H1 (cell line): ENCODE measurements around the gene TAF12. TPM values are rescaled to one million over a fixed set of nuclear protein-coding genes. Genes with fewer than 3 reads are reported as not detected.

Source experiments
- CTCF ChIA-PET: fragments of 300-600 bp; sonication (Branson Sonifier 250); formaldehyde crosslinking; loops from one replicate; lab custom pipeline; 2021; ENCODE audit not compliant: partially characterized antibody; lab: Charles Lee
- POLR2A ChIA-PET: fragments of 300-600 bp; sonication (Branson Sonifier 250); formaldehyde crosslinking; loops from one replicate; lab custom pipeline; 2021; ENCODE audit warnings: inconsistent platforms; ENCODE audit not compliant: partially characterized antibody; lab: Charles Lee
- DNase-seq, 2 experiments: peaks; one replicate each; pipeline versions ENCODE4 v3.0.0 to v3.0.0-alpha.2; 2010 to 2022; ENCODE audit warnings: low spot score in 2 of 2, low read depth in 1 of 2, mixed read lengths in 1 of 2
- FAIRE-seq: peaks from 2 replicates; lab custom pipeline; 2011; peaks lifted over from hg19 to GRCh38; lab: Jason Lieb, UNC
- H2AFZ ChIP-seq: 2 replicates; pipeline ENCODE4 v1.8.1; 2012; ENCODE audit warnings: low read length, inconsistent platforms
- H2AK5ac ChIP-seq: 2 replicates; pipeline ENCODE4 v1.6.1; 2013; ENCODE audit warnings: low read depth, low read length
- H2BK120ac ChIP-seq: replicated peaks from 2 replicates; pipeline ENCODE3; 2013; ENCODE audit warnings: low read depth, low read length, inconsistent platforms
- H2BK12ac ChIP-seq: 2 replicates; pipeline ENCODE4 v1.6.1; 2013; ENCODE audit warnings: low read depth, low read length
- H2BK15ac ChIP-seq: 2 replicates; pipeline ENCODE4 v1.6.1; 2013; ENCODE audit warnings: low read length
- H2BK20ac ChIP-seq: 2 replicates; pipeline ENCODE4 v1.6.1; 2013; ENCODE audit warnings: low read length
- H2BK5ac ChIP-seq: 2 replicates; pipeline ENCODE4 v1.6.1; 2013; ENCODE audit warnings: low read depth, low read length
- H3K14ac ChIP-seq: 2 replicates; pipeline ENCODE4 v1.6.1; 2013; ENCODE audit warnings: inconsistent platforms; ENCODE audit not compliant: insufficient read length
- H3K18ac ChIP-seq: 2 replicates; pipeline ENCODE4 v1.6.1; 2013; ENCODE audit warnings: low read length; ENCODE audit errors: extremely low read depth
- H3K23ac ChIP-seq: 2 replicates; pipeline ENCODE4 v1.6.1; 2013; ENCODE audit warnings: inconsistent platforms; ENCODE audit not compliant: insufficient read length
- H3K23me2 ChIP-seq: 2 replicates; pipeline ENCODE4 v1.6.1; 2013; ENCODE audit warnings: low read depth, low read length
- H3K27ac ChIP-seq: 2 replicates; pipeline ENCODE4 v1.6.1; 2011; ENCODE audit warnings: low read depth, low read length, inconsistent platforms
- H3K27me3 ChIP-seq, 4 experiments: replicated peaks in 1 of 4; 1 replicate in 1 of 4; 2 replicates in 3 of 4; pipeline versions ENCODE4 v1.6.1 to v1.8.1; 2011 to 2013; ENCODE audit warnings: low read length in 3 of 4, mild to moderate bottlenecking in 3 of 4, inconsistent platforms in 2 of 4, mixed read lengths in 2 of 4, moderate library complexity in 1 of 4; ENCODE audit not compliant: control insufficient read depth in 3 of 4, insufficient read depth in 3 of 4; ENCODE audit errors: extremely low read depth in 1 of 4
- H3K36me3 ChIP-seq, 4 experiments: 2 replicates each; pipeline versions ENCODE4 v1.6.1 to v1.8.1; 2011 to 2013; ENCODE audit warnings: mild to moderate bottlenecking in 4 of 4, low read length in 3 of 4, moderate library complexity in 2 of 4, control low read depth in 1 of 4, inconsistent platforms in 1 of 4; ENCODE audit not compliant: insufficient read depth in 4 of 4, control insufficient read depth in 2 of 4
- H3K4ac ChIP-seq: replicated peaks from 2 replicates; pipeline ENCODE3; 2013; ENCODE audit warnings: low read length, low read depth, mixed read lengths, inconsistent platforms; ENCODE audit not compliant: insufficient read length
- H3K4me1 ChIP-seq, 4 experiments: replicated peaks in 1 of 4; 1 replicate in 1 of 4; 2 replicates in 3 of 4; pipeline versions ENCODE4 v1.6.1 to v1.8.1; 2011 to 2013; ENCODE audit warnings: low read length in 3 of 4, inconsistent platforms in 2 of 4, mixed read lengths in 1 of 4; ENCODE audit not compliant: insufficient read depth in 4 of 4, control insufficient read depth in 3 of 4
- H3K4me2 ChIP-seq, 2 experiments: 2 replicates each; pipeline versions ENCODE4 v1.6.1 to v1.8.1; 2011 to 2013; ENCODE audit warnings: low read depth in 2 of 2, low read length in 2 of 2, control low read depth in 1 of 2, inconsistent platforms in 1 of 2, mild to moderate bottlenecking in 1 of 2; ENCODE audit not compliant: insufficient read depth in 1 of 2
- H3K4me3 ChIP-seq, 4 experiments: fragments of 200-600, 300-600 bp in 1 of 4; sonication (generic), shearing (Covaris generic), sonication (Bioruptor Twin) in 1 of 4; 2 replicates each; pipeline versions ENCODE4 v1.5.1 to v1.8.1; 2011 to 2016; ENCODE audit warnings: low read length in 4 of 4, low read depth in 3 of 4, control low read depth in 2 of 4, inconsistent platforms in 2 of 4, mild to moderate bottlenecking in 2 of 4, mixed read lengths in 1 of 4, moderate library complexity in 1 of 4; ENCODE audit not compliant: insufficient read depth in 2 of 4; ENCODE audit errors: extremely low read depth in 1 of 4
- H3K56ac ChIP-seq: replicated peaks from 2 replicates; pipeline ENCODE3; 2013; ENCODE audit warnings: low read depth, mild to moderate bottlenecking, mixed read lengths, low read length, inconsistent platforms; ENCODE audit not compliant: insufficient read length
- H3K79me1 ChIP-seq: 2 replicates; pipeline ENCODE4 v1.6.1; 2013; ENCODE audit warnings: low read depth, low read length, control low read depth
- H3K79me2 ChIP-seq, 2 experiments: 2 replicates each; pipeline versions ENCODE4 v1.6.1 to v1.8.1; 2012 to 2013; ENCODE audit warnings: low read length in 2 of 2, mild to moderate bottlenecking in 2 of 2, inconsistent platforms in 1 of 2; ENCODE audit not compliant: insufficient read depth in 2 of 2, control insufficient read depth in 1 of 2
- H3K9ac ChIP-seq, 4 experiments: replicated peaks in 1 of 4; 1 replicate in 1 of 4; 2 replicates in 3 of 4; pipeline versions ENCODE4 v1.6.1 to v1.8.1; 2011 to 2013; ENCODE audit warnings: low read depth in 3 of 4, low read length in 3 of 4, control low read depth in 2 of 4, mild to moderate bottlenecking in 2 of 4, moderate library complexity in 2 of 4, inconsistent platforms in 1 of 4; ENCODE audit errors: extremely low read depth in 1 of 4
- H3K9me3 ChIP-seq, 2 experiments: 2 replicates each; pipeline versions ENCODE4 v1.6.1 to v1.8.1; 2012 to 2013; ENCODE audit warnings: mild to moderate bottlenecking in 2 of 2, moderate library complexity in 2 of 2, control low read depth in 1 of 2, inconsistent platforms in 1 of 2, low read depth in 1 of 2, low read length in 1 of 2, mixed read lengths in 1 of 2; ENCODE audit not compliant: insufficient read depth in 2 of 2
- H4K20me1 ChIP-seq, 2 experiments: replicated peaks in 1 of 2; 2 replicates each; pipeline versions ENCODE3 to v1.8.1; 2011 to 2013; ENCODE audit warnings: inconsistent platforms in 2 of 2, low read length in 2 of 2, mild to moderate bottlenecking in 1 of 2; ENCODE audit not compliant: insufficient read depth in 2 of 2, control insufficient read depth in 1 of 2
- H4K5ac ChIP-seq: 2 replicates; pipeline ENCODE4 v1.6.1; 2013; ENCODE audit warnings: low read length, low read depth, mixed read lengths, inconsistent platforms; ENCODE audit not compliant: insufficient read length
- H4K8ac ChIP-seq: 2 replicates; pipeline ENCODE4 v1.8.0; 2013; ENCODE audit warnings: mild to moderate bottlenecking, moderate library complexity, low read length, inconsistent platforms; ENCODE audit not compliant: insufficient read depth; ENCODE audit errors: extremely low read depth
- H4K91ac ChIP-seq: replicated peaks from 2 replicates; pipeline ENCODE3; 2013; ENCODE audit warnings: low read length, mixed read lengths, inconsistent platforms; ENCODE audit not compliant: insufficient read length
- ASH2L ChIP-seq: fragments of 200-600, 300-600 bp; sonication (generic); IDR thresholded peaks from one replicate; pipeline ENCODE4 v1.7.1; 2017; ENCODE audit warnings: low read length
- CEBPB ChIP-seq: IDR thresholded peaks from 2 replicates; pipeline ENCODE4 v1.6.1; 2012; ENCODE audit warnings: low read depth, low read length
- JUN ChIP-seq: IDR thresholded peaks from 2 replicates; pipeline ENCODE4 v1.6.1; 2011; ENCODE audit warnings: low read depth, mild to moderate bottlenecking, improper control_type of control experiment, low read length
- POU5F1 ChIP-seq: IDR thresholded peaks from 2 replicates; pipeline ENCODE4 v1.6.1; 2011; ENCODE audit warnings: low read depth, mild to moderate bottlenecking, low read length, moderate library complexity
- SAP30 ChIP-seq: fragments of 300-600 bp; sonication (generic); IDR thresholded peaks from 2 replicates; pipeline ENCODE4 v1.7.1; 2012; ENCODE audit warnings: low read length, moderate library complexity, mild to moderate bottlenecking, inconsistent platforms; ENCODE audit not compliant: insufficient read depth, insufficient replicate concordance
- SIRT6 ChIP-seq: IDR thresholded peaks from one replicate; pipeline ENCODE4 v1.7.1; 2012; ENCODE audit warnings: low read length, inconsistent platforms
- SIX5 ChIP-seq: IDR thresholded peaks from 2 replicates; pipeline ENCODE4 v1.6.1; 2011; ENCODE audit warnings: mild to moderate bottlenecking, low read depth, low read length
- TAF1 ChIP-seq: IDR thresholded peaks from 2 replicates; pipeline ENCODE4 v1.6.1; 2011; ENCODE audit warnings: mild to moderate bottlenecking, low read depth, low read length
- YY1 ChIP-seq: IDR thresholded peaks from 2 replicates; pipeline ENCODE4 v1.6.1; 2011; ENCODE audit warnings: low read depth, mild to moderate bottlenecking, low read length
- ZNF274 ChIP-seq: IDR thresholded peaks from 2 replicates; pipeline ENCODE4 v1.7.0; 2012; ENCODE audit warnings: low read length, borderline replicate concordance; ENCODE audit errors: extremely low read depth
- polyA plus RNA-seq, 7 experiments: library from polyadenylated mRNA; depleted of rRNA in 3 of 7; stranded (reverse) in 5 of 7; unstranded in 2 of 7; fragments of >200 nt in 5 of 7; fragments of 200-250 nt in 2 of 7; gene quantifications; 1 replicate in 5 of 7; 2 replicates in 1 of 7; 4 replicates in 1 of 7; pipeline versions ENCODE4 v1.2.1 to v1.2.3, GENCODE V29; 2011 to 2013; ENCODE audit warnings: missing spikeins in 2 of 7, mixed read lengths in 2 of 7
- total RNA-seq: library from RNA; stranded (reverse); fragmentation: NEBNext Ultra II Directional; extraction: Animal tissue kit (Norgen Biotek cat#: 25700); gene quantifications from 2 replicates; pipeline ENCODE4 v1.2.1, GENCODE V29; 2021
- TF ChIP-seq, protein P1 (sequence below): IDR thresholded peaks from 2 replicates; pipeline ENCODE4 v1.6.1; 2012; ENCODE audit warnings: low read length, inconsistent platforms

TAF12 gene
- total and polyA plus RNA-seq, 2 of the 8 experiments (the other 6 are each of a cell fraction or from before 2014, with no cell fraction given): 25.1 to 27.2 TPM

DNA sequence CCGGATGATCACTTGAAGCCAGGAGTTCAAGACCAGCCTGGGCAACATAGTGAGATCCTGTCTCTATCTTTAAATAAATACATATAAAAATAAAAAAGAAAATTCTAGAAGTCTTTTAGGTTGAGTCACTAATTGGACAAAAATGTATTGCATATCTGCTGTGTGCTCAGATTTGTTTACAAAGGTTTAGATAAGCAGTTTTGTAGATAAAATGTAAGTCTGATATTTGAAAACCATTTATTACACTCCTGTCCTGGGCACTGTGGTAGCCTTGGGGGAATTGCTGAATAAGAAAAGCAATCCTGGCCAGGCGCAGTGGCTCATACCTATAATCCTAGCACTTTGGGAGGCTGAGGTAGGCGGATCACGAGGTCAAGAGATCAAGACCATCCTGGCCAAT is 37.3 kb upstream of the TAF12 start (continued):
- TF ChIP-seq JUN: no peak

DNA sequence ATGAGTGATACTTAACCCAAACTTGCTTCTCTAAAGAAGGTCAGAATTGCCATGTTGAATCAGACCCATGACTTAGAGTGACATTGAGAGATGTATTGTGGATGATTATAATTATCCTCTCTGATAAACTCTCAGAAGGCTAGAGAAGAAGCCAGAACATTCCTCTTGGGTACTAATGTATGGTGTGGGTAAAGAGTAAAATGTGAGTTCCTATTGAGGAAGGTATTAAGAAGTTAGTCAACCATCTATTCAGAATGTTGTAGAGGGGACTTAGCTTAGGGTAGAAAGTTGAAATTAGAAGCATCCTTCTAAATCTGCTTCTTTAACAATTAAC is 33.0 kb upstream of the TAF12 start:
- H4K91ac ChIP-seq: no peak overlapping the region
- no peak overlapping the region for H3K27ac ChIP-seq
- no peak overlapping the region for H2AK5ac ChIP-seq
- no peak overlapping the region for H3K14ac ChIP-seq
- no peak overlapping the region for H3K18ac ChIP-seq
- no peaks in the 10 kb centered on the region; the same call in 1 of the 2 replicates for H3K79me1 ChIP-seq
- no peak overlapping the region for H2BK120ac ChIP-seq
- no peak overlapping the region for H2AFZ ChIP-seq
- no peak overlapping the region for H3K56ac ChIP-seq
- no peaks in the 10 kb centered on the region for H3K23me2 ChIP-seq
- H2BK20ac ChIP-seq: no peak overlapping the region
- H2BK15ac ChIP-seq: no peak overlapping the region
- H3K9me3 ChIP-seq: no peaks in the 10 kb centered on the region
- DNase-seq: no peak
- no peak overlapping the region for H2BK12ac ChIP-seq
- no peak overlapping the region for H4K8ac ChIP-seq
- no peak overlapping the region for H3K4ac ChIP-seq
- peaks cover 0 to 23% of the 10 kb centered on the region in 2 experiments; a peak in 2 of 4 replicates for H3K79me2 ChIP-seq
- H3K9ac ChIP-seq: no peak overlapping the region
- H4K20me1 ChIP-seq: no peaks in the 10 kb centered on the region
- no peak overlapping the region for H3K23ac ChIP-seq
- no peak for TF ChIP-seq ASH2L
- no peak for TF ChIP-seq CEBPB
- no peak for TF ChIP-seq YY1
- TF ChIP-seq, protein P1, sequence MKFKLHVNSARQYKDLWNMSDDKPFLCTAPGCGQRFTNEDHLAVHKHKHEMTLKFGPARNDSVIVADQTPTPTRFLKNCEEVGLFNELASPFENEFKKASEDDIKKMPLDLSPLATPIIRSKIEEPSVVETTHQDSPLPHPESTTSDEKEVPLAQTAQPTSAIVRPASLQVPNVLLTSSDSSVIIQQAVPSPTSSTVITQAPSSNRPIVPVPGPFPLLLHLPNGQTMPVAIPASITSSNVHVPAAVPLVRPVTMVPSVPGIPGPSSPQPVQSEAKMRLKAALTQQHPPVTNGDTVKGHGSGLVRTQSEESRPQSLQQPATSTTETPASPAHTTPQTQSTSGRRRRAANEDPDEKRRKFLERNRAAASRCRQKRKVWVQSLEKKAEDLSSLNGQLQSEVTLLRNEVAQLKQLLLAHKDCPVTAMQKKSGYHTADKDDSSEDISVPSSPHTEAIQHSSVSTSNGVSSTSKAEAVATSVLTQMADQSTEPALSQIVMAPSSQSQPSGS: no peak
- no peak for TF ChIP-seq TAF1
- no peak for TF ChIP-seq SIRT6
- no peak for TF ChIP-seq SAP30
- no peak for TF ChIP-seq POU5F1
- TF ChIP-seq ZNF274: no peak
- no peak for TF ChIP-seq SIX5
- no peak overlapping the region for H4K5ac ChIP-seq
- H2BK5ac ChIP-seq: no peak overlapping the region
- ChIA-PET POLR2A (interaction anchor here (0.7 to 1.7 kb wide), 5 partner anchors 31 to 96 kb away, joined by 3 to 4 read pairs (median 3); partner anchors contain the start of gene YTHDF2), CTCF (interaction anchor here (0.6 to 1.7 kb wide), 5 partner anchors 33 to 1507 kb away, joined by 3 to 5 read pairs (median 3); partner anchors contain the start of gene TAF12)
- no peaks in the 10 kb centered on the region for H3K36me3 ChIP-seq
- no peaks in the 10 kb centered on the region for H3K27me3 ChIP-seq
- no peak for FAIRE-seq
- H3K4me1 ChIP-seq: no peaks in the 10 kb centered on the region
- H3K4me3 ChIP-seq: no peak overlapping the region
- no peak overlapping the region for H3K4me2 ChIP-seq
